Prostate gland (tissue), 2 donors: ENCODE results near the gene SNRPD1. TPM values are rescaled to one million over a fixed set of nuclear protein-coding genes. Genes with fewer than 3 reads are reported as not detected.
"Not testable (repeated sequence)": the region's sequence is repeated elsewhere in the genome, so short reads cannot be mapped to it uniquely, and the experiment has no call there.

Source experiments
- DNase-seq: peaks from one replicate; pipeline ENCODE4 v3.0.0-alpha.2; 2019; ENCODE audit warnings: low spot score
- H3K27ac ChIP-seq, 2 donors: fragments of 200-600 bp; sonication (generic); 2 replicates each; pipeline ENCODE4 v1.5.1; 2017 to 2019
- H3K27me3 ChIP-seq: fragments of 200-600 bp; sonication (generic); replicated peaks from 2 replicates; pipeline ENCODE4 v1.5.1; 2019; ENCODE audit not compliant: insufficient read depth
- H3K36me3 ChIP-seq, 2 donors: fragments of 200-600 bp; sonication (generic); 1 replicate in 1 of 2; 2 replicates in 1 of 2; pipeline versions ENCODE4 v1.5.1 to v1.8.1; 2017 to 2019
- H3K4me1 ChIP-seq: fragments of 200-600 bp; sonication (generic); replicated peaks from 2 replicates; pipeline ENCODE4 v1.5.1; 2019
- H3K4me3 ChIP-seq, 2 donors: fragments of 200-600 bp; sonication (generic); 2 replicates each; pipeline ENCODE4 v1.5.1; 2017 to 2019
- H3K9me3 ChIP-seq: fragments of 200-600 bp; sonication (generic); 2 replicates; pipeline ENCODE4 v1.5.1; 2017
- CTCF ChIP-seq, 4 experiments: fragments of 200-600 bp in 2 of 4; fragments of 450-650 bp in 2 of 4; sonication (generic) in 2 of 4; IDR thresholded peaks; 1 replicate in 3 of 4; 2 replicates in 1 of 4; pipeline ENCODE4 v1.5.1; 2016 to 2019; ENCODE audit warnings: antibody characterized with exemption in 4 of 4, mild to moderate bottlenecking in 2 of 4, moderate library complexity in 2 of 4
- POLR2A ChIP-seq: fragments of 450-650 bp; IDR thresholded peaks from one replicate; pipeline ENCODE4 v1.6.1; 2016; ENCODE audit warnings: antibody characterized with exemption, mild to moderate bottlenecking
- POLR2AphosphoS5 ChIP-seq: sonication (generic); formaldehyde crosslinking; IDR thresholded peaks from one replicate; pipeline ENCODE4 v1.6.1; 2017; ENCODE audit warnings: antibody characterized with exemption
- WGBS: methylation state at CpG from one replicate; pipeline ENCODE4 v1.1.5; 2018; 5-methylcytosine and 5-hydroxymethylcytosine counted together
- intact Hi-C: fragments of 100-400 bp; cut with DNase I; formaldehyde crosslinking; loops from one replicate; pipeline ENCODE4 v1.14.2; 2022
- total RNA-seq, 2 donors: library from RNA; depleted of rRNA; stranded (reverse); fragments of >200 nt; gene quantifications; one replicate each; pipeline ENCODE4 v1.1.0, GENCODE V29; 2016

The SNRPD1 gene
- total RNA-seq, 2 donors from 2014 or later: 6.0 TPM

- Histone ChIP-seq H3K36me3 (peaks cover 0 to 5% of the 10 kb centered on the region in 2 donors), H3K4me3 (no peak overlapping the region), H3K27ac (no peak overlapping the region), H3K4me1 (no peaks in the 10 kb centered on the region), H3K9me3 (no peaks in the 10 kb centered on the region), H3K27me3 (no peaks in the 10 kb centered on the region)
- TF ChIP-seq POLR2AphosphoS5: no peak
- TF ChIP-seq CTCF (IDR thresholded peaks at IDR 0.05): no peak
- TF ChIP-seq POLR2A: no peak
- 88% methylated on average over 9 of the region's 9 CpGs for whole genome bisulfite sequencing
- intact Hi-C loops: no loop called here
- DNase-seq: no peak
Measured at GRCh38 chr18:21629089-21629832, 17.1 kb downstream of the SNRPD1 start.

- TF ChIP-seq CTCF (IDR thresholded peaks at IDR 0.05) (no peak), POLR2AphosphoS5 (no peak), POLR2A (no peak)
- Histone ChIP-seq H3K27me3 (no peaks in the 10 kb centered on the region), H3K4me3 (no peak overlapping the region), H3K4me1 (no peaks in the 10 kb centered on the region), H3K36me3 (peaks cover 0 to 5% of the 10 kb centered on the region in 2 donors), H3K27ac (no peak overlapping the region), H3K9me3 (no peaks in the 10 kb centered on the region)
- intact Hi-C loops: no loop called here
- DNase-seq: no peak
- WGBS: 100% methylated on average over 1 of the region's 1 CpG
Measured at GRCh38 chr18:21632393-21632792, 20.3 kb downstream of the SNRPD1 start.

GRCh38 chr18:21634588-21635199, 22.6 kb downstream of the SNRPD1 start:
- DNase-seq: no peak
- WGBS: 87% methylated on average over 4 of the region's 4 CpGs
- no peaks in the 10 kb centered on the region for H3K4me1 ChIP-seq
- H3K9me3 ChIP-seq: no peaks in the 10 kb centered on the region
- no peaks in the 10 kb centered on the region for H3K27me3 ChIP-seq
- TF ChIP-seq POLR2A: no peak
- no peak for TF ChIP-seq POLR2AphosphoS5
- no peak for TF ChIP-seq CTCF (IDR thresholded peaks at IDR 0.05)
- H3K36me3 ChIP-seq: no peaks in the 10 kb centered on the region
- intact Hi-C loops: no loop called here
- H3K4me3 ChIP-seq: no peak overlapping the region
- H3K27ac ChIP-seq: no peak overlapping the region

- WGBS: 94% methylated on average over 13 of the region's 13 CpGs
- TF ChIP-seq POLR2A (no peak), POLR2AphosphoS5 (no peak), CTCF (IDR thresholded peaks at IDR 0.05) (no peak)
- DNase-seq: no peak
- Histone ChIP-seq H3K4me3 (no peak overlapping the region), H3K9me3 (no peaks in the 10 kb centered on the region), H3K4me1 (no peaks in the 10 kb centered on the region), H3K36me3 (no peaks in the 10 kb centered on the region), H3K27me3 (no peaks in the 10 kb centered on the region), H3K27ac (no peak overlapping the region)
- intact Hi-C loops: no loop called here
Measured at GRCh38 chr18:21636769-21637168, 24.7 kb downstream of the SNRPD1 start.

- no peaks in the 10 kb centered on the region for H3K9me3 ChIP-seq
- no peak overlapping the region for H3K4me3 ChIP-seq
- no peaks in the 10 kb centered on the region for H3K36me3 ChIP-seq
- intact Hi-C loops: no loop called here
- DNase-seq: no peak
- TF ChIP-seq POLR2A (no peak), POLR2AphosphoS5 (no peak), CTCF (IDR thresholded peaks at IDR 0.05) (no peak)
- H3K4me1 ChIP-seq: no peaks in the 10 kb centered on the region
- no peak overlapping the region for H3K27ac ChIP-seq
- WGBS: 81% methylated on average over 3 of the region's 3 CpGs
- no peaks in the 10 kb centered on the region for H3K27me3 ChIP-seq
Measured at GRCh38 chr18:21638822-21639221, 26.7 kb downstream of the SNRPD1 start.

- H3K27ac ChIP-seq, H3K4me3 ChIP-seq, H3K36me3 ChIP-seq, H3K9me3 ChIP-seq, H3K27me3 ChIP-seq, DNase-seq, H3K4me1 ChIP-seq, intact Hi-C loops: not testable (repeated sequence)
- 95% methylated on average over 5 of the region's 5 CpGs for WGBS
Measured at GRCh38 chr18:21640375-21640774, 28.3 kb downstream of the SNRPD1 start.
